Activated naive CD8-positive, alpha-beta T cell (primary cell): Measurements from ENCODE around the gene MYBPH.

Experiments used
- H3K27ac Mint-ChIP-seq: one replicate; pipeline ENCODE4 v1.8.0; 2021; ENCODE audit warnings: mixed read lengths
- H3K27me3 Mint-ChIP-seq: one replicate; pipeline ENCODE4 v1.8.0; 2021; ENCODE audit warnings: mixed read lengths
- H3K36me3 Mint-ChIP-seq: one replicate; pipeline ENCODE4 v1.8.0; 2021; ENCODE audit warnings: mixed read lengths
- H3K4me1 Mint-ChIP-seq: one replicate; pipeline ENCODE4 v1.8.0; 2021; ENCODE audit warnings: low read depth, mixed read lengths
- H3K4me3 Mint-ChIP-seq: one replicate; pipeline ENCODE4 v1.8.0; 2021; ENCODE audit warnings: mild to moderate bottlenecking, mixed read lengths
- H3K9me3 Mint-ChIP-seq: one replicate; pipeline ENCODE4 v1.8.0; 2021; ENCODE audit warnings: low read depth, mixed read lengths

MYBPH gene, protein sequence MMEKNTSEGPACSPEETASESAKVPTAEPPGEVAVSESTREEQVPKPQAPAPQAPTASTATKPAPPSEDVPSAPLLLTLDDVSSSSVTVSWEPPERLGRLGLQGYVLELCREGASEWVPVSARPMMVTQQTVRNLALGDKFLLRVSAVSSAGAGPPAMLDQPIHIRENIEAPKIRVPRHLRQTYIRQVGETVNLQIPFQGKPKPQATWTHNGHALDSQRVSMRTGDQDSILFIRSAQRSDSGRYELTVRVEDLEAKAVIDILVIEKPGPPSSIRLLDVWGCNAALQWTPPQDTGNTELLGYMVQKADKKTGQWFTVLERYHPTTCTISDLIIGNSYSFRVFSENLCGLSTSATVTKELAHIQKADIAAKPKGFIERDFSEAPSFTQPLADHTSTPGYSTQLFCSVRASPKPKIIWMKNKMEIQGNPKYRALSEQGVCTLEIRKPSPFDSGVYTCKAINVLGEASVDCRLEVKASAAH

DNA sequence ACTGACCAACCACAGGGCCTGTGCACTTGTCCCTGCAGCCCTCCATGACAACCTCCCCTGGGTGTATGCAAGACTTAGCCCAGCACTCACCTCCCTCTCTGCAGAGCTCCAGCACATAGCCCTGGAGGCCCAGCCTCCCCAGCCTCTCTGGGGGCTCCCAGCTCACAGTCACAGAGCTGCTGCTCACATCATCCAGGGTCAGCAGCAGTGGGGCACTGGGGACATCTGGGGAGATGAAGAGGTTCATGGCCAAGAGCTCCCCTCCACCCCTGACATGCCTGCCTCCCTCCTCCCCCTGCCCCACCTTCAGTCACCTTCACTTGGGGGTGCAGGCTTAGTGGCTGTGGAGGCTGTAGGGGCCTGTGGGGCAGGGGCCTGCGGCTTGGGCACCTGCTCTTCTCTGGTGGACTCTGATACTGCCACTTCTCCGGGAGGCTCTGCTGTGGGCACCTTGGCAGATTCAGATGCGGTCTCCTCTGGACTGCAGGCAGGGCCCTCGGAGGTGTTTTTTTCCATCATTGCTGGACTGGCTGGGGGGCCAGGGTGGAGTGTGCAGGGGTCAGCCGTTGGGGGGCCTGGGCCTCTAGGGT, at the start of gene MYBPH:
Gene MYBPH, minus strand, starts transcription at position 590 of the 590 bp plus-strand sequence. Its CDS starts 71 bp downstream, at position 519.
- H3K9me3 Mint-ChIP-seq = no peaks in the 10 kb centered on the region
- H3K4me3 Mint-ChIP-seq = no peak within 1 kb of the TSS
- no peak within 1 kb of the TSS for H3K27ac Mint-ChIP-seq
- no peaks in the 10 kb centered on the region for H3K4me1 Mint-ChIP-seq
- no peaks in the 10 kb centered on the region for H3K36me3 Mint-ChIP-seq
- H3K27me3 Mint-ChIP-seq = no peaks in the 10 kb centered on the region

DNA sequence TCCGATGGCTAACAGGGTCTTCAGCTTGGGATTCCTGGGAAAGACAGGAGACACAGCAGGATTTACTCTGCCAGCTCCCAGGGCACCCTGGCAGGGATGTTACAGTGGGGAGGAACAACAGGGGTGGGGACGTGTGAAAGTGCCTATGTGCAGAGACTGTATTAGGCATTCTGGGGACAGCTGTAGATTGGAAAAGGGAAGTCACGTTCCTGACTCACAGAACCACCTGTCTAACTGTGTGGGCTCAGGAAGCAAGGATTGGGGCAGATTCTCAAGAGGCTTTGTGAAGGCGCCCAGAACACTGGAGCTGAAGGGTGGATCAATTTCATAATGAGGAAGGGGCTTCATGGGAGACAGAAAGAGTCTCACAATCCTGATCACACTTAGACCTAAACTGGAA, 49.4 kb upstream of the MYBPH start:
- no peak overlapping the region for H3K4me3 Mint-ChIP-seq
- H3K27me3 Mint-ChIP-seq = no peaks in the 10 kb centered on the region
- no peaks in the 10 kb centered on the region for H3K4me1 Mint-ChIP-seq
- H3K36me3 Mint-ChIP-seq = no peaks in the 10 kb centered on the region
- no peak overlapping the region for H3K27ac Mint-ChIP-seq
- no peaks in the 10 kb centered on the region for H3K9me3 Mint-ChIP-seq

DNA sequence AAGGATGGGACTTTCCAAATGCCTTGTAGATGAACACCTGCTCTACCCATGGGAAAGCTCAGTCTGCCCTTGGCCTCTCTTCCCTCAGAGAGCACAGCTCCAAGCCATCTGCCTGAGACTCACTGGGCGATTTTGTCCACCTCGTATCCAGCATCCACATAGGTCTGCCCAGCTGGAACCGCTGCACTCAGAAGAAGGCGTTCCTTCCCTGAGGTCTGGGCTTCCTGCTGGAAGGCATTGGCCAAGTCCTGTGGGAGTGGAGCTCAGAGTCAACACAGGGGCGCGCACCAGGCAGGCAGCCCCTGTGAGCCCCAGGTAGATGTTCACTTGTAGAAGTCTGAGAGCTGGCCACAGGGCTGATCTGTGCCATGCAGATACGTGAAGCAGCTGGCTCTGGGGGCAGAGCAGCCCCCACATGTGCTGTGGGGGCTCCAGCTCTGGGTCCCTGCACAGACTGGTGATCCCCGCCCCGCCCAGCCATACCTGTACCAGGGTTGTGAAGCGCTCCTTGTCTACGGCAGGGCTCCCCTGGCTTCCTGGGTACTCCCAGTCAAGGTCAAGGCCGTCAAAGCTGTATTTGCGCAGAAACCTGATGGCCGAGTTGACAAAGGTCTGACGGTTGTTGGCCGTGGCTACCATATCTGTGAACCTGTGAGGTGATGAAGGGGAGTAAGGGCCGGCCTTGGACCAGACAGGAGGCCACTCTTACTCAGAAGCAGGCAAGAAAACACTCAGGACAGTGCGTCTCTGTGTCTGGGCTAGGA, 47.6 kb upstream of the MYBPH start:
- no peak overlapping the region for H3K4me3 Mint-ChIP-seq
- no peaks in the 10 kb centered on the region for H3K4me1 Mint-ChIP-seq
- H3K36me3 Mint-ChIP-seq = no peaks in the 10 kb centered on the region
- H3K9me3 Mint-ChIP-seq = no peaks in the 10 kb centered on the region
- no peaks in the 10 kb centered on the region for H3K27me3 Mint-ChIP-seq
- no peak overlapping the region for H3K27ac Mint-ChIP-seq

DNA sequence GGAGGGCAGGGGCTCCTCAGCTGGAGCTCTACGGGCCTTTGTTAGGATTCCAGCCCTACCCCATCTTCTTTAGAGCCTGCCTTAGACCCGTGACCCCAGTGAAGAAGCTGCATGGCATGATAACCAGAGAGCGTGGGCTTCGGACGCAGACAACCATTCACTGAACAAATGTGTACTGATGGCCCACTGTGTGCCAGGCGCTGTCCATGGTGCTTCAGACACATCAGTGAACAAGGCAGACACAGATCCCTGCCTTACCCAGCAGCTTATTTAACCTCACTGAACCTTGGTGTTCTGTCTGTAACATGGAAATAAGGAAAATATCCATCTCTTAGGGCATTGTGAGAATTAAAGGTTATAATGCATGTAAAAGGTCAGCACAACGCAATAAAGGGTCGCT, 44.3 kb upstream of the MYBPH start:
- H3K4me3 Mint-ChIP-seq = no peak overlapping the region
- no peaks in the 10 kb centered on the region for H3K36me3 Mint-ChIP-seq
- H3K27ac Mint-ChIP-seq = no peak overlapping the region
- H3K9me3 Mint-ChIP-seq = no peaks in the 10 kb centered on the region
- H3K27me3 Mint-ChIP-seq = peaks cover 2% of the 10 kb centered on the region
- H3K4me1 Mint-ChIP-seq = peaks cover 2% of the 10 kb centered on the region

DNA sequence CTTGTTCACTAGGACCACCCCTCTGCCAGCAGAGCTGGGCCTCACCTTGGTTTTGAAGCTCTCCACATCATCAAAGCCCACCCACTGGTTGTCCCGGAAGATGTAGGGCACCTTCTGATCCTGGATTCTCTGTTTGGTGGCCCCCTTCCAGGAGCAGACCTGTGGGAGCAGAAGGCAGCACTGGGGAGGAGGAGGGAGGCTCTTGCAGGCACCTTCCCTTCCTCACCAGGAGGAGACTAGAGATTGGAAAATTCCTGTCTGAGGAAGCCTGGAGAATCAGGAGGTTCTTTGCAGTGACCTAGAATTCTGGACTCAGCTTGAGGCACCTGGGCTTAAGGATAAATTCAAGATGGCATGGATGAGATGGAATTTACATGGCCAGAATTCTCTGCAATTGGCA, 43.5 kb upstream of the MYBPH start:
- peaks cover 2% of the 10 kb centered on the region for H3K27me3 Mint-ChIP-seq
- no peak overlapping the region for H3K27ac Mint-ChIP-seq

DNA sequence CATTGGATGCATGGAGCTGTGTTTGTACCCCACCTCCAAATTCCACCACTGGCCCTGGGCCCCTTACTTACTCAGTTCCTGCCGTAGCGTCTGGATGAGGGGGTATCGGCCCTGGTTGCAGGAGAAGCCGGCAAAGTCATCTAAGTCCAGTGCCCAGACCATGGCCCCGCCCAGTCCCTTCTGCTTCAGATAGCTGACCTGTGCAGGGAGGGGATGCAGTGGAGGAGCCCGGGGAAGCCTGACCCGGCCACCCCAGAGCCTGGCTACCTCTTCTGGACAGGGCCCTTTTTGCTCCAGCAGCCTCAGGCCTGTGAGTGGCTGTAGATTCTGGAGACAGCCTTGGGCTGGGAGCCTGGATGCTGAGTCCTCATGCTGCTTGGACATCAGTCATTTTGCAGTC, 42.0 kb upstream of the MYBPH start:
- H3K27me3 Mint-ChIP-seq = peaks cover 2% of the 10 kb centered on the region
- H3K4me3 Mint-ChIP-seq = no peak overlapping the region
- no peaks in the 10 kb centered on the region for H3K9me3 Mint-ChIP-seq
- no peak overlapping the region for H3K27ac Mint-ChIP-seq
- no peaks in the 10 kb centered on the region for H3K36me3 Mint-ChIP-seq
- peaks cover 2% of the 10 kb centered on the region for H3K4me1 Mint-ChIP-seq

More for the DNA sequence above, 43.5 kb upstream of the MYBPH start:
- no peaks in the 10 kb centered on the region for H3K36me3 Mint-ChIP-seq
- peaks cover 2% of the 10 kb centered on the region for H3K4me1 Mint-ChIP-seq
- no peaks in the 10 kb centered on the region for H3K9me3 Mint-ChIP-seq
- no peak overlapping the region for H3K4me3 Mint-ChIP-seq

DNA sequence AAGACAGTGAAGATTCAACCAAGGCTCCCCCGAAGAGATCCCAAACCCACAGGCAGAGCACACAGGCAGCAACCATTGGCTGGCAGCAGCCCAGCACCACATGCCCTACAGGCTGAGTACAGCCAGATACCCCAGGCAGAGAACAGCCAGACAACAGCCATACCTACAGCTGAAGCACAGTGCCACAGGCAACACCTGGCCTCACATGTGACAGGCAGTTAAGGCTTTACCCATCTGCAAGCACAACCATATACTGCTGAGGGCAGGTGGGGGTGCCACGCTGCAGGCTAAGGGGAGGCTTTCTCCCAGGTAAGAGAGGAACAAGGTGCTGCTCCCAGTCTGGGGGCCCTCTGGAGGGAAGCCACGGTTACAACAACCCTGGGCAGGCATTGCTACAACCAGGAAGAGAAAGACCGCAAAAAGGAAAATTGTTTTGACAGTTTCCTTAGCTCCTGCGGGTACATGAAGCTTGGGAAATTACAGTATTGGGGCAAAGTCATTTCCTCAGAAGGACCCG, 41.6 kb upstream of the MYBPH start:
- peaks cover 2% of the 10 kb centered on the region for H3K27me3 Mint-ChIP-seq
- H3K4me1 Mint-ChIP-seq = peaks cover 2% of the 10 kb centered on the region
- no peaks in the 10 kb centered on the region for H3K9me3 Mint-ChIP-seq
- no peak overlapping the region for H3K4me3 Mint-ChIP-seq
- H3K27ac Mint-ChIP-seq = no peak overlapping the region
- H3K36me3 Mint-ChIP-seq = no peaks in the 10 kb centered on the region

DNA sequence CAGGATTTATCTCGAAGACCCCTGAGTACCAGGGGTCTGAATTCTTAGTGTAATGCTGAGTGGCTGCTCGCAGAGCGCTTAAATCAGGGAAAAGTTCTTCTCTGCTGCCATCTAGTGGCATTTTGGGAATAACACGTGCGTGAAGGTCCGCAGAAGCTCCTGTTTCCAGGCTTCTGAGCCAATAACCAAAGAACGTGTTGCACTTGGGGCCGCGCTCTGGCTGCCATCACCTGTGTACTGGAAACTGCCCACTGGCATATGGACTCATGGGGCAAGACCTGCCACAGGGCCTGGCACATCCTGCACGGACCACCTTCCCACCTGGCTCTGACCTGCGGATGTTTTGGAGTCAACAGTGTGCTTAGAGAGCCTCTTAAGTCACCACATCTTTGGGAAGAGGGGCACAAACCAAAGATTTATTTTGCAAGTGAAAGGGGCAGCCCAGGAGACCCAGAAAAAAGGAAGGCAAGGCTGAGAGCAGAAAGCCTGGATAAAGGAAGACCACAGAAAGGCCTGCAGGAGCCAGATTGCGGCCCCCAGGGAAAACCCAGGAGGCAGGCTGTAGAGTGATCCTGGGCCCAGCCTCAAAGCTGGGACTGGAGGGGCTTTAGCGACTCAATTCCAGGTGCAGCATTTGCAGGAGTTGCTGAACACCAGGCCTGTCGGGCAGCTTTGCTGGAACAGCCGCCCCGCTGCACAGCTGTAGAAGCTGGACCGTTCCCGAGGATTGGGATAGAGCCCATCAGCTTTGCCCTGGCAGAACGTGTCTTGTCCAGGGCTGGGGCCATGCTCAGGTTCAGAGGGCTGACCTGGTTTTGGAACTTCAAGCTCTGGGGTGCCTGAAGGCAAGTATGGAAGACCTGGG, 40.9 kb upstream of the MYBPH start:
- Mint-ChIP-seq H3K27me3 (peaks cover 2% of the 10 kb centered on the region), H3K4me3 (no peak overlapping the region), H3K36me3 (no peaks in the 10 kb centered on the region), H3K9me3 (no peaks in the 10 kb centered on the region), H3K4me1 (peaks cover 2% of the 10 kb centered on the region), H3K27ac (no peak overlapping the region)

DNA sequence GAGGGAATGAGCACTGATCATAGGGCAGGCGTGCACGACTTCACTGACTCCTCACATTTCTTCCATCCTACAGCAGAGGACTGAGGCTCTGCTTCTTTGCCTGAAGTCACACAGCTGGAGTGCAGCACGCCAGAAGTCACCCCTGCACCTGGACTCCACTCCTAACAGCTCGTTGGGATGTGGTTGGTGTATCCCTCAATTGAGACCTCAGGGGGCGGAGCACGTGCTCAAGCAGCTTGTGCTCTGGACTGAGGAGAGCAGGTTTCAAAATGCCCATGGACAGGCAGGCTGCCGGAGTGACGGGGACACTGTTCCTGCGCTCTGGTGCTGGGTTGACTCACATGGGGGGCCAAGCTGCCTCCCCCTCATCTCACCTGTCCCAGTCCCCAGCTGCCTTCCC, 39.9 kb upstream of the MYBPH start:
- H3K36me3 Mint-ChIP-seq = no peaks in the 10 kb centered on the region
- no peak overlapping the region for H3K4me3 Mint-ChIP-seq
- no peaks in the 10 kb centered on the region for H3K9me3 Mint-ChIP-seq
- H3K27me3 Mint-ChIP-seq = peaks cover 2% of the 10 kb centered on the region
- no peak overlapping the region for H3K27ac Mint-ChIP-seq
- H3K4me1 Mint-ChIP-seq = peaks cover 2% of the 10 kb centered on the region

DNA sequence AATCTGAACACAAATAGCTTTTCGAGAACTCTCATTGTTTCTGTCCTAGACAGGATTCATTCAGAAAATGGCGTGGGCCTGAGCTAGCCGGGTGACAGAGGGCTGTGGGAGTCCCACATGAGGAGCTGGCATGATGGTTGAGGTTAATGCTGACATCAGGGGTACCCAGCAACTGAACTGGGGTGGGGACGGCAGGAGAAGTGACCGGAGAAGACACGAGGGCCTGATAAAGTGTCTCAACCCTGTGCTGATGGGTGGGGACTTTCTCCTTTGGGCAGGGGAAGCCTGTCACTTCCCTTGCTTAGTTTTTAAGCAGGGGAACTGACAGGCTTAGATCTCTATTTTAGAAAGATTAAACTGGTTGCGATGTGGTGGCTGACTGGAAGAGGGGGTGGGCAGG, 39.2 kb upstream of the MYBPH start:
- H3K9me3 Mint-ChIP-seq = no peaks in the 10 kb centered on the region
- peaks cover 2% of the 10 kb centered on the region for H3K4me1 Mint-ChIP-seq
- no peak overlapping the region for H3K4me3 Mint-ChIP-seq
- no peak overlapping the region for H3K27ac Mint-ChIP-seq
- H3K36me3 Mint-ChIP-seq = no peaks in the 10 kb centered on the region
- H3K27me3 Mint-ChIP-seq = peaks cover 2% of the 10 kb centered on the region

DNA sequence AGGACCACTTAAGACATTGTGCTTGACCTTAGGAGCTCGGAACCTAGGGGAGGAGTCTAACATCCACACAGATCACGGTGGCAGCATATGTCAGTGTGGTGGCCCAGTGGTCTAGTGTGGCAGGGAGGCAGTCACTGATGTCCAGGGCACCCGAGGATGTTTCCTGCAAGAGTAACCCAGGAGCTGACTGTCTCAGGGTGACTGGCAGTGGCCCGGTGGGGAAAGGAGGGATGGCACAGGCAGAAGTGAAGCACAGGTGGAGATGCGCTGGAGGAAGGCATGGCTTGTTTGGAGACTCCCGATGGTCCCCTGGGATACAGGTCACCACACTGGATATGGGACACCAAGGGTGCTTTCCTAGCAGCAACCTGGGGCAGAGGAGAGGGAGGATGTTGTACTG, 37.5 kb upstream of the MYBPH start:
- Mint-ChIP-seq H3K4me1 (peaks cover 2% of the 10 kb centered on the region), H3K9me3 (no peaks in the 10 kb centered on the region), H3K27me3 (peaks cover 2% of the 10 kb centered on the region), H3K27ac (no peak overlapping the region), H3K36me3 (no peaks in the 10 kb centered on the region), H3K4me3 (no peak overlapping the region)

DNA sequence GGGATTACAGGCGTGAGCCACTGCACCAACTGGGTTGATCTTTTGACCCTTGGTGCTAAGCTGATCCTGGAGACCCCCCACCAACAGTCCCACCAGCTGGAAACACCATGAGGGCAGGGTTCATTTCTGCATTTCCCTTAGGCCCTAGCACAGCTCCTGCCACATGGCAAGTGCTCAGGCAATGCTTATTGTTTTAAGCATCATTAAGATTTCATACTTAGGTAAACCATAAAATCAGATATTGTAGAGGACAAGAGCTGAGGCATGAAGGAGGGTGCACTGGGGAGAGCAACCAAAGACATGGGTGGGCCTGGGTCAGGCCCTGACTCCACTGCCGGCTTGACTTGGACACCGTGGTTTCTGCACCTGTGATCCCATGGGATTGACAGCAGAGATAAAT, 36.2 kb upstream of the MYBPH start:
- Mint-ChIP-seq H3K4me3 (no peak overlapping the region), H3K36me3 (no peaks in the 10 kb centered on the region), H3K4me1 (peaks cover 2% of the 10 kb centered on the region), H3K9me3 (no peaks in the 10 kb centered on the region), H3K27ac (no peak overlapping the region), H3K27me3 (no peaks in the 10 kb centered on the region)

DNA sequence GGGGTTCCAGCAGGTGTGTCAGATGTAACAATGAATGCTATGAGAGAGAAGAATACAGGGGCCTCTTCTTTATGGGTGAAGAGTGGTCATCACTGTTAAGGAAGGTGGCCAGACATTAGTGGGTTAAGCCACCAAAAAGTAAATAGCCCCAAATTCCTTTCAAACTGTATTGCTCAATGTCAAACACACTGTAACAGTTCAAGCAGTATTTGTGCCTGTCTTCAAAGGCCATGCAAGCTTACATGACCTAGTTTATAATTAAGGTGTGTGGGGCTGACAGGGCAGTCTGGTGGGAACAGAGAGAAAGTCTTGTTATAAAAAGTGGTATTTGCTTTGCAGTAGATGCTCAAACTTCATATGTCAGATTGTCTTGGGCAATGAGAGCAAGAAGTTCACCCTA, 35.4 kb upstream of the MYBPH start:
- no peak overlapping the region for H3K27ac Mint-ChIP-seq
- H3K36me3 Mint-ChIP-seq = no peaks in the 10 kb centered on the region
- H3K9me3 Mint-ChIP-seq = no peaks in the 10 kb centered on the region
- no peak overlapping the region for H3K4me3 Mint-ChIP-seq
- peaks cover 2% of the 10 kb centered on the region for H3K4me1 Mint-ChIP-seq
- no peaks in the 10 kb centered on the region for H3K27me3 Mint-ChIP-seq

DNA sequence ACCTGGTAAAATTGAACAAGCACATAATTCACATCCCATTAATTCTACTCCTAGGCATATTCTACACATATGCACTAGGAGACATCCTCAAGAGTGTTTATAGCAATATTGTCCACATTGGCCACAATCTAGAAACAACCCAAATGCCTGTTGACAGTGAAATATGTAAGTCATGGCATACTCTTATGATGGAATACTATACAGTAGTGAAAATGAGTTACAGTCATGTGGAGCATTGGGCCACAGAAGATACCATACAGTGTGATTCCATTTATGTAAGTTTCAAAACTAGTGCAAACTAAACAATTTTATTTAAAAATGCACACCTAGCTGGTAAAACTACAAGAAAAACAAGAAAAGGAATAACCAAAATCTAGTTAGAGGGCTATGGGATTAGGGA, 34.7 kb upstream of the MYBPH start:
- Mint-ChIP-seq H3K36me3 (no peaks in the 10 kb centered on the region), H3K4me1 (peaks cover 2% of the 10 kb centered on the region), H3K4me3 (no peak overlapping the region), H3K9me3 (no peaks in the 10 kb centered on the region), H3K27ac (no peak overlapping the region), H3K27me3 (no peaks in the 10 kb centered on the region)
